ENCODE data around the gene CAGE1.

CAGE1 gene

GRCh38 chr6:7307533-7307932 is 82.0 kb downstream of the CAGE1 start:
- DNase-seq = no peak

DNA sequence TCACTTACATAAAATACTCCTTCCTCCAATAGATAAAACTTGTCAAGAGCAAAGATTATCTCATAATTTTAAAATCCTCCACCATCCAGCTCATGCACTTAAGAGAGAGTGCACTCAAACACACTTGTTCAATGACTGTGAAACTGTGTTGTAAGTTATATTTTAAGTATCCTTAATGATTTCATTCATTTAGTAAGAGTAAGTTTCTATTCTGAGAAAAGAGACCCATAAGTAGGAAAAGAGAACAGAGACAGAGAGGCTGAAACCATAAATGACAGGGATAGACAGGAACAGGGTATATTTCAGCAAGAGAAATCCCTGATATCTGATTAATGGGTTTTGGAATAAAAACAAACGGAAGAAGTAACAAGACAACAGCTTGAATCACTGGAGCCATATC is 84.7 kb downstream of the CAGE1 start:
- no peak for DNase-seq

DNA sequence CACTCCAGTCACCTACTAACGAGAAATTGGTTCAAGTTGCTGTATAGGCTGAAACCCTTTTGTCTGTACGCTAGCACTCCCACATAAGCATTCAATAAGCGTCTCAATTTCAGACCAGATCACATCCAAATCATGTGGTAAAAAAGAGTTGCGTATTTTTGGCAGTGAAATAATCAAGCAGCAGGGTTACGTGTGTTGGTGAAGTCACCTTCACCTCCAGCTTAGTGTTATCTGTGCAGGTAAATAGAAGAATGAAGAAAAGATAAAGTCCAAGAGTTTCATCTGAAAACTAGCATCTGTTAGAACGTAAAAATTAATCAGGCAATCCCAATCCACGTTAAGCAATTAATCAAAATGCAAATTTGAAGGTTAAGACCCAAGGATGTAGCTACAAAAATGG is 87.8 kb downstream of the CAGE1 start:
- DNase-seq = no peak

GRCh38 chr6:7300926-7301325 is 88.6 kb downstream of the CAGE1 start:
- DNase-seq = no peak

DNA sequence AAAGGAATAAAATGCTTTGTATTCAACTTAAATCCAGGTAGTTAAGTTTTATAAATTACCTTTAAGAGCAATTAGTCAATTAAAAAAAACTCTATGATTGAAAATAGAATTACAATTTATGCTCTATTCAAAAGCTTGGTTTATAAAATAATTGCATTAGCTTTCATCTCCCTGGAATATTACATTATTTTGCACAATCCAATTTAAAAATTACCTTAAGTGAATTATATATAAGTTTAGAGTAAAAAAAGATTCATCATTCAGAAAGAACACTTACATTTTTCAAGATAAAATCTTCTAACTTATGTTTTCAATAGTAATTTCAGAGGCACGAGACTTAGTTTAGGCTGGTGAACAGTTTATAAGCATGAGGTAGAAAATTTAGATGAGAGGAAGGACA is 91.4 kb downstream of the CAGE1 start:
- no peak for DNase-seq

GRCh38 chr6:7296602-7297001 is 92.9 kb downstream of the CAGE1 start:
- DNase-seq = no peak

DNA sequence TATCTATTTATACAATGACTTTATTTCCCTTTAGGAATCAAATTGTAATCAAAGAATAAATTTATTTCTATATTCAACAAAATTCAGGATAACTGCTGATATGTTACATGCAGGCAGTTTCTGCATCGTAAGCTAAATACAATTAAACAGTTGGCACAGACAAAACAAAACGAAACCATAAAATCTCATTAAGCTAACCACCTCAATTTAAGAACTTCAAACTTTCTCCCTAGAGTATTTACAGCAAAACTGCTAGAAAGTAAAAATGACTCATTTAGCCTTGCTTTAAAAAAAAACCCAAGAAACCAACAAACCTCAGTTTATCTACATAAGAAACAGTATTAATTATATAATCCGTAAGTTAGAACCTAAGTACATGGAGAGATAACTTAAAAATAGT is 93.6 kb downstream of the CAGE1 start:
- no peak for DNase-seq

- no peak for DNase-seq
These were observed 96.8 kb downstream of the CAGE1 start for GRCh38 chr6:7292596-7293255.

DNA sequence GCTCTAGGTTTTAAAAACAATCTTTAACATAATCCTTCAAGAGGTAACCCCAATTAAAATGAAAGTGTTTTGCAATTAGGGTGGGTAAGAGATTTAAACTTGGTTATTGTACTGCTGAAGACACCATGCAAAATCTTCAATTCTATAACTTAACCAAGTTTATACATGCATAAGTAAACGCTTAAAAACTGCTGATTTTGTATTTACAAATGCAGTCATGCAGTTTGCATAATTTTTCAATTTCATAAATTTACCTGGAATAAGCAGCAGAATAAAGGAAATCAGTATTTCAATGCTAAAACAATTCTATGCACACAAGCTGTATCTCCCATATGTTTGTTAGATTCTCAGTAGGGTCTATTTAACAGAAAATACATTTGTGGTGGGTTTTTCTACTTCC is 99.5 kb downstream of the CAGE1 start:
- DNase-seq = no peak

GRCh38 chr6:7285416-7285815 is 104.1 kb downstream of the CAGE1 start:
- DNase-seq = no peak

DNA sequence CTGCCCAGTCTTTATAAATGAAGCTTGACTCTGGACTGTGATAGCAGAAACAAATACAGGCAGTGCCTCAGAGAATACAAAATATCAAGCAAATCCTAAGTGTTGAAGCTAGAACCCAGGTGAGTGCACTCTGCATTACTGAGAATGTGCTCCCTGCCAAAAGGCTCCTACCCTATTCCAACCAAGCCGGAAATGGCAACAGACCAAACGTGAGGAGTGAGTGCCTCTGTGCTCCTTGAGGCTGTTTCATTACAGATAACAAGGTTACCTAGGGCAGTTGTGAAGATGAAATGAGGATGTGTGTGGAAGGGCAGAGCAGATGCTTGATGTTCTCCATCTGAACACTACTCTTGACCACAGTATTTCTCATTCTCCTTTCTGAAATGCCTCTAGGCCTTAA is 105.9 kb downstream of the CAGE1 start:
- DNase-seq = no peak

- no peak for DNase-seq
These were observed 107.2 kb downstream of the CAGE1 start for GRCh38 chr6:7282097-7282906.
